GM21619 (cell line): ENCODE measurements around the gene TRIM62.
A peak's percentile ranks its signal among the peaks of the same experiment; 100 is the strongest.

ENCODE experiments used
- ATAC-seq: cut with Tn5 transposase; IDR thresholded peaks from one replicate; pipeline ENCODE4 v1.9.1; 2021; ENCODE audit not compliant: unreplicated experiment

TRIM62 gene

GRCh38 chr1:33181921-33182341, at the start of gene TRIM62:
Gene TRIM62, minus strand, starts transcription at chr1:33182043. Its CDS starts 611 bp downstream, at chr1:33181432.
- ATAC-seq = peak; percentile 47

GRCh38 chr1:33231166-33231565, 49.3 kb upstream of the TRIM62 start:
- ATAC-seq = no peak

DNA sequence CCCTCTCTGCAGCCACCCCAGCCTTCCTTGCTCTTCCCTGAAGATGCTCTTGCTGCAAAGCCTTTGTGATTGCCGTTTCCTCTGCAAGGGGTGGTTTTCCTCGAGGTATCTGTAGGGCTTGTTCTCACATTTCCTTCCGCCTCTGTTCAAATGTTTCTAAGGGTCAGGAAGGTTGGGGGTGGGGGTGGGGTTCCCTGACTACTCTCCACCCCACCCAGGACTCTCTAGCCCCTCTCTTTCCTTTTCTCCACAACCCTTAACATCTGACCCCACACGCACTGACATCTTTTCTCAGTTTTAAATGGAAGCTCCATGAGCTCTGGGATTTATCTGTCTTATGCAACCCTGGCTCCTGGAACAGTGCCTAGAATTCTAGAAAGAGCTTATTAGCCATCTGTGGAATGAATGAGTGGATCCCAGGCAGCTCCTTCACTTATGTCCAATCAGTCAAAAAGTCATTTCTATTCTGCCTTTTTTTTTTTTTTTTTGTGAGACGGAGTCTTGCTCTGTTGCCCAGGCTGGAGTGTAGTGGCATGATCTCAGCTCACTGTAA, 47.2 kb upstream of the TRIM62 start:
- no peak for ATAC-seq

DNA sequence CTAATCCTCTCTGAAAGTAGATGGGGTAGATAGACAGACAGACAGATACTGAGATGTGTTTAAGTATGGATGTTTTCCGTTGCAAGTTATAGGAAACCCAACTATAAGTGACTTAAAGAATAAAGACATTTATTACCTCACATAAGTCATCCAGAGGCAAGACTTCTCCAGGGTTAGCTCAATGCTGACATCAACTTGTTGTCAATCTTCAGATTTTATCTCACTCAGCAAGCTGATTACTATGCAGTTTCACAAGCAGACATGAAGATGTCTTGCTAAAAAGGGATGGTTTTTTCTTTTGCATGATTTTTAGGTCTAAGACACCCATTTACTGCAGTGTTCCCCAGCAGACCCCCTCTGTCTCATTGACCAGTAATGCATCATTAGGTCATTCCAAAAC, 43.7 kb upstream of the TRIM62 start:
- no peak for ATAC-seq

DNA sequence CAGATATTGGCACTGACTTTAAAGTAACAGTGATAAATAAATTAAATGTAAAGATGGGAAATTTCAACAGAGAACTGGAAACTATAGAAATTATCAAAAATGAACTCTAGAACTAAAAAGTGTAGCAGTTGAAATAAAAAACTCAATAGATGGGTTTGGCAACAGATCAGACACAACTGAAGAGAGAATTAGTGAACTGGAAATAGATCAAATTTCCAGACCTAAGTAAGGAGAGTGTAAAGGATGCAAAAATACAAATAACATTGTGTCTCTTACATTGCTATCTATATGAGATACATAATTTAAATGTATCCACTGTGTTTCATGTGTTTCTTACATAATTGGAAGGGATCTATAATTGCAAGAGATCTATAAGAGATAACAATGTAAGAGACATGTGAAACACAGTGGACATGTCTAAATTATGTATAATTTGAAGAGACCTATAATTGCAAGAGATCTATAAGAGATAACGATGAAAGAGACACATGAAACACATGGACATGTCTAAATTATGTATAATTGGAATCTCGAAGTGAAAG, 42.4 kb upstream of the TRIM62 start:
- no peak for ATAC-seq

GRCh38 chr1:33222381-33222780, 40.5 kb upstream of the TRIM62 start:
- ATAC-seq = no peak

DNA sequence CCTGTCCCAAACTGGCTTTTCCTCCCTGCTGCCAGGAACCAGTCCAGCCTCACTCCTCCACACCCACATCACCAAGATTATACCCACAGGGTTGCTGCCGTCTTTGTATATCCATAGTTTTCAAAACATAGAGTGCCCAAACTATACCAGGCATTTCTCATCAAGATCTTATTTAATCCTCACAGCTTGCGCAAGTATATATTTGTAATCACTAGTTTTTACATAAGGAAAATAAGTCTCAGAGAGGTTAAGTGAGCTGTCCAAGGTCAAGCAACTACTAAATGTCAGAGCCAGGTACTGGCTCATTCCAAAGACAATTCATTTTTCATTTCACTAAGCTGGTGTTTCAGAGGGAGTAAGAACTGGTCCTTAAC, 39.5 kb upstream of the TRIM62 start:
- ATAC-seq = no peak

DNA sequence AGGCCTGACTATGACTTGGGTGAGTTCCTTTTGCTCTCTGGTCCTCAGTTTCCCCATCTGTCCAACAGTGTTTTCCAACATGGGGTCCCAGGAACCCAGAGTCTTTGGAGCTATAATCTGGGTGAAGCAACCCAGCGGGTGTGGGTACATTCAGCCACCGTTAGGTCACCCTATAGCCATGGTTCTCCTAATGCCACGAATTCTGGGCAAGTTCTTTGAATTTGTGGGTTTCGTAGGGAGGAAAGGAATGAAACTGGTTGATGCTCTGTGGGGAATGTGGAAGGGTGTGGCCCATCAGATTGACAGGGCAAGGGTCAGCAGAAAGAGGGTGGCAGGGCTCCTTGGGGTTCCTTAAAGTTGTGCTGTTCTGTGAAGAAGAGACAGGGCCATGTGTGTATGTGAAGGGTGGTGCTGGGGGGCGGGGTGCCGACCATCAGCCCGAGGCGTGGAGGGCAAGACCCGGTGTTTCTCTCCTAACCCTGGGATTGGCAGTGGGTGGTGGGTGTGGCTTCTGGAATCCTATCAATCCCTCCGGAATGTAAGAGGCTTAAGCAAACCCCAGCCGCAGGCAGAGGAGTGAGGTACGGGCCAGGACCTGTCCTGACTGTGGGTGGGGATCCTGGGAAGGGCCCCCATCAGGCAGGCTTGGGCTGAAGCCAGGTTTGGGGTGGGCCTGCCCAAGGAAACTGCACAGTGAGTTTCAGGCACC, 39.0 kb upstream of the TRIM62 start:
- no peak for ATAC-seq

GRCh38 chr1:33219886-33220661, 38.2 kb upstream of the TRIM62 start:
- no peak for ATAC-seq

- ATAC-seq = no peak
These were observed 30.1 kb upstream of the TRIM62 start for GRCh38 chr1:33211972-33212371.

- ATAC-seq = no peak
These were observed 24.5 kb upstream of the TRIM62 start for GRCh38 chr1:33206340-33206739.

- no peak for ATAC-seq
These were observed 13.7 kb upstream of the TRIM62 start for GRCh38 chr1:33195556-33195955.

- ATAC-seq = no peak
These were observed 10.0 kb upstream of the TRIM62 start for GRCh38 chr1:33191731-33192275.

DNA sequence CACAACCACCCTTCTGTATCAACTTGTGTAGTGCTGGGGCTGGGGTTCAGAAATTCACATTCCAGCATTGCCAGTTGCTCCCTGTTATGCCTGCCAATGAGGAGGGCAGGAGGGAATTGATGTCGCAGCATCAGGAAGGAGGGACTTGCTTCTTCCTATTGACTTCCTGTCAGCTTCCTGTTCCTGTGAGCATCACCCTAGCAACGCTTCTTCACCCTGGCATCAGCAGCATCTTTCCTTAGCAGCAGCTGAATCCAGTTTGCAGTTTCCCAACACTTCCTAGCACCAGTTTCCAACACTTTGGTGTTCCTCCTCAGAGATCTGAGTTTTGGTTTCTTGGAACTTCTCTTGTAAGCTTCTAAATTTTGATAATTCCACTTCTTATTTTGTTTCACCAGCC, 8.9 kb upstream of the TRIM62 start:
- ATAC-seq = no peak

GRCh38 chr1:33188572-33189275, 6.9 kb upstream of the TRIM62 start:
- ATAC-seq = no peak

GRCh38 chr1:33186936-33187335, 5.1 kb upstream of the TRIM62 start:
- no peak for ATAC-seq

GRCh38 chr1:33185541-33185940, 3.7 kb upstream of the TRIM62 start:
- ATAC-seq = no peak

DNA sequence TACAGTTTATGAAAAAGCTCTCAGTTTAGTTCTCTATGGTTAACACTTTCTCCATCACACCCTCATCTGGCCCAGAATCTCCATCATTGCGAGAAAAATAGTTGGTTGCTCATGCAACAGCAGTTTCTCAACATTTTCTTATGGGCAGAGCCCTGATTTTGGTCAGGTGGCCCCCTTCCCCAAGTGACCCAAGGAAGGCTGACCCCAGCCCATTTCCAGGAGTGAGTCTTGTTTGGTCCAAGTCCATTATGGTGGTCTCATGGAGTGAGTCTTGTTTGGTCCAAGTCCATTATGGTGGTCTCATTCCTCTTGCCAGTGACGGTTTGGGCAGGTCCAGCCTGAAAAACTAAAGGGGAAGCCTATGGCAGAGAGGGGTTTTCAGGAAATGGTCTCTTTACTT, 1.5 kb upstream of the TRIM62 start:
- ATAC-seq = no peak

DNA sequence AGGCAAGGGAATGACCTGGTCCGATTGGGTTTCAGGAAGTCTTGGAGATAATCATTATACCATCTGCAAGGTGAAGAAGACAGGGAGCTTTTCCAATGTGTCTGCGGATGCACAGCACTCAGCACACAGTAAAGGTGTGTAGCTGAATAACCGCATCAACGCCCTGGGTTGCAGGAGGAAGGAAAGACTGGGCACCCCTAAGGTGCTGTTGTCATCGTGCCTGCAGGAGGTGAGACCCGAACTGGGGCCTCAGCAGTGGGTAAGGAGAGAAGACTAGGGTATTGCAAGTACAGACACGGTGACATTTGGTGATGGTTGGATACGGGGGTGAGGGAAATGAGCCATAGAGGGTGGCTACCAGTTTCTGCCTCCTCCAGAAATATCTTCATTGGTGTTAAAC, 1.1 kb upstream of the TRIM62 start:
- no peak for ATAC-seq

DNA sequence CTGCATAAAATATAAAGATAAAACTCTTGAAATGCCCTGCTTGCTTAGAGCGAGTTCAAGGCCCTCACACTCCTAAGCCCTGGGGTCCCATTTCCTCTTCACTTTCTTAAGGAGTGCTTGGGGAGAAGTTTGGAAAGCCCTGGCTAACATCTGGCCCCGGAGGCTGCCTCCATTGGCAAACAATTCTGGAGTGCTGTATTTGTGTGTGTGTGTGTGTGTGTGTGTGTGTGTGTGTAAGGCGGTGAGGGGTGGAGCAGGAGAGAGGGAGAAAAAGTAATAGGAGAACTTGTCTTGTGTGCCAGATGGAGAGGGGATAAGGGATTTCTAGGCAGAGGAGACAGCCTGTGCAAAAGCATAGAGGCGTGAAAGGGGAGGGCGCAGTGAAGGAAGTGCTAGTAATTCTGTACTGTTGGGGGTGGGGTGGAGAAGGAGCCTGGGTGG, 578 bp upstream of the TRIM62 start:
- ATAC-seq = no peak
